ENCODE data around the gene LRP1.
"Not testable (repeated sequence)": the region's sequence is repeated elsewhere in the genome, so short reads cannot be mapped to it uniquely, and the experiment has no call there.

Gene LRP1

GRCh38 chr12:57112492-57113294 is 15.6 kb upstream of the LRP1 start:
- DNase-seq, result no peak

GRCh38 chr12:57116580-57117281 is 11.6 kb upstream of the LRP1 start:
- DNase-seq, result no peak

- DNase-seq, result no peak
Measured at GRCh38 chr12:57118711-57119271, 9.5 kb upstream of the LRP1 start.

GRCh38 chr12:57119294-57120085 is 8.8 kb upstream of the LRP1 start:
- DNase-seq, result no peak

GRCh38 chr12:57120718-57121117 is 7.6 kb upstream of the LRP1 start:
- not testable (repeated sequence) for DNase-seq

- DNase-seq, result no peak
Measured at GRCh38 chr12:57123813-57124212, 4.5 kb upstream of the LRP1 start.

GRCh38 chr12:57124261-57124877 is 3.9 kb upstream of the LRP1 start:
- peak; percentile 65 to 69 for DNase-seq

GRCh38 chr12:57126061-57126460 is 2.2 kb upstream of the LRP1 start:
- DNase-seq, result no peak

GRCh38 chr12:57126561-57126960 is 1.7 kb upstream of the LRP1 start:
- no peak for DNase-seq

GRCh38 chr12:57127101-57127725 is 1.1 kb upstream of the LRP1 start:
- DNase-seq, result peak in 1 of 2 experiments; percentile 78

GRCh38 chr12:57128519-57129247 is 400 bp downstream of the LRP1 start:
- DNase-seq, result no peak

- no peak for DNase-seq
Measured at GRCh38 chr12:57129321-57129842, 1.1 kb downstream of the LRP1 start.

GRCh38 chr12:57129889-57130288 is 1.6 kb downstream of the LRP1 start:
- DNase-seq, result no peak

GRCh38 chr12:57130941-57131340 is 2.7 kb downstream of the LRP1 start:
- DNase-seq, result no peak

- DNase-seq, result no peak
Measured at GRCh38 chr12:57131896-57132744, 3.8 kb downstream of the LRP1 start.

- DNase-seq, result no peak
Measured at GRCh38 chr12:57133013-57133569, 4.8 kb downstream of the LRP1 start.

- no peak for DNase-seq
Measured at GRCh38 chr12:57133916-57134315, 5.6 kb downstream of the LRP1 start.

- DNase-seq, result no peak
Measured at GRCh38 chr12:57134949-57135348, 6.7 kb downstream of the LRP1 start.

GRCh38 chr12:57135527-57136326 is 7.4 kb downstream of the LRP1 start:
- no peak for DNase-seq
